ENCODE measurements around the gene GHITM. TPM values are rescaled to one million over a fixed set of nuclear protein-coding genes. Genes with fewer than 3 reads are reported as not detected.

GHITM gene
- total and polyA plus RNA-seq, 2 of the 13 experiments (the other 11 are each of a cell fraction or from before 2014, with no cell fraction given), result 163 to 212 TPM

- Histone ChIP-seq H3K36me3 (replicated peaks in 1 of 2; ENCODE audit: control insufficient read depth in 1 of 2, insufficient read depth in 2 of 2, low read length in 2 of 2) (no peaks in the 10 kb centered on the region), H2AFZ (ENCODE audit: low read length) (no peak overlapping the region), H3K4me3 (replicated peaks in 1 of 3; ENCODE audit: insufficient read depth in 1 of 3, low read depth in 2 of 3, low read length in 3 of 3) (no peak overlapping the region), H3K27me3 (ENCODE audit: control insufficient read depth in 1 of 2, insufficient read depth in 2 of 2, low read length in 2 of 2) (no peaks in the 10 kb centered on the region; a peak in 1 of 5 replicates), H3K79me2 (ENCODE audit: insufficient read depth, low read length) (no peaks in the 10 kb centered on the region), H3K9ac (ENCODE audit: insufficient read depth, low read depth, low read length) (no peak overlapping the region), H3K9me3 (ENCODE audit: low read length) (no peaks in the 10 kb centered on the region), H3K4me2 (ENCODE audit: low read depth, low read length) (no peak overlapping the region), H4K20me1 (ENCODE audit: insufficient read depth, low read length) (no peaks in the 10 kb centered on the region), H3K27ac (ENCODE audit: extremely low read length, insufficient read depth, low read length) (no peak overlapping the region), H3K4me1 (ENCODE audit: insufficient read depth, low read length) (no peaks in the 10 kb centered on the region)
- DNase-seq (ENCODE audit: low spot score), result no peak
- ChIA-PET CTCF (ENCODE audit: low intra/inter-chr PET ratio, low total read pairs) (no interaction called here), POLR2A (no interaction called here)
- no peak for ATAC-seq
- TF ChIP-seq ELF3 (CRISPR knock-in tag; IDR thresholded peaks at IDR 0.05) (no peak), HMGA1 (CRISPR knock-in tag; conservative IDR thresholded peaks at IDR 0.05) (no peak), ZNF678 (CRISPR knock-in tag; IDR thresholded peaks at IDR 0.05) (no peak), CC2D1A (CRISPR knock-in tag; IDR thresholded peaks at IDR 0.05) (no peak), PITX1 (CRISPR knock-in tag; IDR thresholded peaks at IDR 0.05) (no peak), ELF1 (CRISPR knock-in tag; IDR thresholded peaks at IDR 0.05) (no peak), LRRFIP1 (CRISPR knock-in tag; conservative IDR thresholded peaks at IDR 0.05) (no peak), HNF4G (IDR thresholded peaks at IDR 0.05; ENCODE audit: borderline replicate concordance, low read depth, low read length) (no peak), HNF4G (CRISPR knock-in tag; IDR thresholded peaks at IDR 0.05; ENCODE audit: borderline replicate concordance, low read depth) (no peak)
- no peak for FAIRE-seq
- WGBS (ENCODE audit: low lambda C conversion rate), result 11% methylated on average over 2 of the region's 2 CpGs
- intact Hi-C loops (cut with micrococcal nuclease; ENCODE audit: unreplicated experiment) (no loop called here), in situ Hi-C loops (cut with HindIII; ENCODE audit: extremely low pct_ligation_motif_present, low pct_unique_long_range_greater_than_20kb) (no loop called here)
- BruUV-seq (replicated peaks), result no TSS peak
Measured at GRCh38 chr10:84117686-84118394, 21.5 kb upstream of the GHITM start.

All from HepG2 (cell line).